Measurements from ENCODE around the gene ADIPOR2. TPM values are rescaled to one million over a fixed set of nuclear protein-coding genes. Genes with fewer than 3 reads are reported as not detected.
A peak's percentile ranks its signal among the peaks of the same experiment; 100 is the strongest.

The ADIPOR2 gene
- polyA plus RNA-seq, 3 donors: 3.9 to 14.6 (median 6.2) TPM

GRCh38 chr12:1790444-1790843 is 99.6 kb downstream of the ADIPOR2 start:
- Histone ChIP-seq H3K9me3 (replicated peaks in 1 of 2; ENCODE audit: control insufficient read depth in 1 of 2, insufficient read depth in 1 of 2, low read length in 2 of 2) (no peaks in the 10 kb centered on the region), H3K36me3 (replicated peaks in 1 of 2; ENCODE audit: control insufficient read depth in 1 of 2, insufficient read depth in 2 of 2, low read length in 2 of 2) (peaks cover 24 to 35% of the 10 kb centered on the region in 2 donors), H3K4me2 (replicated peaks; ENCODE audit: extremely low read depth, low read length, poor library complexity, severe bottlenecking) (no peak overlapping the region), H2AFZ (ENCODE audit: insufficient read depth, low read depth, low read length, poor library complexity, severe bottlenecking) (no peak overlapping the region), H3K27ac (ENCODE audit: low read depth in 1 of 2, low read length in 2 of 2) (no peak overlapping the region), H3K4me3 (replicated peaks in 1 of 3; ENCODE audit: low read depth in 2 of 3, low read length in 3 of 3) (no peak overlapping the region), H3K27me3 (ENCODE audit: control insufficient read depth in 2 of 2, insufficient read depth in 2 of 2, low read length in 2 of 2) (no peaks in the 10 kb centered on the region), H3K9ac (ENCODE audit: insufficient read depth, low read length, poor library complexity, severe bottlenecking) (no peak overlapping the region), H3K4me1 (ENCODE audit: control insufficient read depth in 1 of 2, insufficient read depth in 2 of 2, low read length in 2 of 2) (peaks cover under 1 to 2% of the 10 kb centered on the region in 2 donors), H4K20me1 (ENCODE audit: insufficient read depth, low read length) (no peaks in the 10 kb centered on the region), H3K79me2 (ENCODE audit: insufficient read depth, low read length) (no peaks in the 10 kb centered on the region)
- peaks cover 15% of the 10 kb centered on the region for H3K4me1 Mint-ChIP-seq
- no peak overlapping the region for H3K27ac Mint-ChIP-seq
- no peak for DNase-seq
- peaks cover 21 to 31% of the 10 kb centered on the region in 2 donors for H3K36me3 Mint-ChIP-seq
- H3K4me3 Mint-ChIP-seq: peak overlapping the region in 1 of 2 donors; percentile 21
- no peaks in the 10 kb centered on the region for H3K27me3 Mint-ChIP-seq (ENCODE audit: low read depth in 3 of 3)
- WGBS (ENCODE audit: insufficient coverage): 20% methylated on average over 1 of the region's 7 CpGs
- intact Hi-C loops (cut with micrococcal nuclease): no loop called here
- no peak for TF ChIP-seq CTCF (IDR thresholded peaks at IDR 0.05)
- no peaks in the 10 kb centered on the region for H3K9me3 Mint-ChIP-seq

GRCh38 chr12:1791104-1791841 is 100.4 kb downstream of the ADIPOR2 start:
- peaks cover 2% of the 10 kb centered on the region for H3K79me2 ChIP-seq (ENCODE audit: insufficient read depth, low read length)
- H2AFZ ChIP-seq (ENCODE audit: insufficient read depth, low read depth, low read length, poor library complexity, severe bottlenecking): no peak overlapping the region
- H3K9me3 ChIP-seq (replicated peaks in 1 of 2; ENCODE audit: control insufficient read depth in 1 of 2, insufficient read depth in 1 of 2, low read length in 2 of 2): no peaks in the 10 kb centered on the region
- no peak overlapping the region for H3K4me2 ChIP-seq (replicated peaks; ENCODE audit: extremely low read depth, low read length, poor library complexity, severe bottlenecking)
- no peak overlapping the region for H3K9ac ChIP-seq (ENCODE audit: insufficient read depth, low read length, poor library complexity, severe bottlenecking)
- peaks cover 7 to 9% of the 10 kb centered on the region in 2 donors for H3K4me1 ChIP-seq (ENCODE audit: control insufficient read depth in 1 of 2, insufficient read depth in 2 of 2, low read length in 2 of 2)
- Mint-ChIP-seq H3K36me3 (peaks cover 14 to 23% of the 10 kb centered on the region in 2 donors), H3K27me3 (ENCODE audit: low read depth in 3 of 3) (no peaks in the 10 kb centered on the region), H3K9me3 (no peaks in the 10 kb centered on the region), H3K4me1 (peaks cover 21% of the 10 kb centered on the region), H3K4me3 (no peak overlapping the region), H3K27ac (peak overlapping the region in 2 of 7 donors; percentile 31 to 61)
- peaks cover 16 to 27% of the 10 kb centered on the region in 2 donors for H3K36me3 ChIP-seq (replicated peaks in 1 of 2; ENCODE audit: control insufficient read depth in 1 of 2, insufficient read depth in 2 of 2, low read length in 2 of 2)
- no peak overlapping the region for H3K4me3 ChIP-seq (replicated peaks in 1 of 3; ENCODE audit: low read depth in 2 of 3, low read length in 3 of 3)
- no peak overlapping the region for H3K27ac ChIP-seq (ENCODE audit: low read depth in 1 of 2, low read length in 2 of 2)
- DNase-seq: peak; percentile 56 to 67 (median 66)
- 42% methylated on average over 6 of the region's 10 CpGs for WGBS (ENCODE audit: insufficient coverage)
- no peaks in the 10 kb centered on the region for H4K20me1 ChIP-seq (ENCODE audit: insufficient read depth, low read length)
- no peaks in the 10 kb centered on the region for H3K27me3 ChIP-seq (ENCODE audit: control insufficient read depth in 2 of 2, insufficient read depth in 2 of 2, low read length in 2 of 2)
- intact Hi-C loops (cut with micrococcal nuclease): loop anchor here in 1 of 2 donors (1.0 kb wide), 1 partner anchor 138 kb away; no protein-coding TSS in a partner anchor
- TF ChIP-seq CTCF (IDR thresholded peaks at IDR 0.05): peak; percentile 88
